Breast epithelium (tissue), 3 donors: ENCODE measurements around the gene KIF12.

ENCODE experiments used
- CTCF ChIP-seq, 3 donors: fragments of 450-650 bp; IDR thresholded peaks; one replicate each; pipeline ENCODE4 v1.5.1; 2016 to 2017; ENCODE audit warnings: antibody characterized with exemption in 3 of 3, mild to moderate bottlenecking in 3 of 3, moderate library complexity in 3 of 3
- POLR2AphosphoS5 ChIP-seq, 3 donors: sonication (generic); formaldehyde crosslinking; IDR thresholded peaks; one replicate each; pipeline ENCODE4 v1.6.1; 2017; ENCODE audit warnings: antibody characterized with exemption in 3 of 3

GRCh38 chr9:114076237-114077161, 22.6 kb downstream of the KIF12 start:
- TF ChIP-seq POLR2AphosphoS5 (IDR thresholded peaks at IDR 0.05) (no peak), CTCF (IDR thresholded peaks at IDR 0.05) (no peak)
